CD4-positive, alpha-beta T cell treated with Interleukin-6 for 4 hours (primary cell): ENCODE results near the gene THBS2.
"Not testable (repeated sequence)": the region's sequence is repeated elsewhere in the genome, so short reads cannot be mapped to it uniquely, and the experiment has no call there.

Source experiments
- DNase-seq: peaks from one replicate; pipeline ENCODE4 v3.0.0-alpha.2; 2020; ENCODE audit warnings: mixed read lengths

Gene THBS2

DNA sequence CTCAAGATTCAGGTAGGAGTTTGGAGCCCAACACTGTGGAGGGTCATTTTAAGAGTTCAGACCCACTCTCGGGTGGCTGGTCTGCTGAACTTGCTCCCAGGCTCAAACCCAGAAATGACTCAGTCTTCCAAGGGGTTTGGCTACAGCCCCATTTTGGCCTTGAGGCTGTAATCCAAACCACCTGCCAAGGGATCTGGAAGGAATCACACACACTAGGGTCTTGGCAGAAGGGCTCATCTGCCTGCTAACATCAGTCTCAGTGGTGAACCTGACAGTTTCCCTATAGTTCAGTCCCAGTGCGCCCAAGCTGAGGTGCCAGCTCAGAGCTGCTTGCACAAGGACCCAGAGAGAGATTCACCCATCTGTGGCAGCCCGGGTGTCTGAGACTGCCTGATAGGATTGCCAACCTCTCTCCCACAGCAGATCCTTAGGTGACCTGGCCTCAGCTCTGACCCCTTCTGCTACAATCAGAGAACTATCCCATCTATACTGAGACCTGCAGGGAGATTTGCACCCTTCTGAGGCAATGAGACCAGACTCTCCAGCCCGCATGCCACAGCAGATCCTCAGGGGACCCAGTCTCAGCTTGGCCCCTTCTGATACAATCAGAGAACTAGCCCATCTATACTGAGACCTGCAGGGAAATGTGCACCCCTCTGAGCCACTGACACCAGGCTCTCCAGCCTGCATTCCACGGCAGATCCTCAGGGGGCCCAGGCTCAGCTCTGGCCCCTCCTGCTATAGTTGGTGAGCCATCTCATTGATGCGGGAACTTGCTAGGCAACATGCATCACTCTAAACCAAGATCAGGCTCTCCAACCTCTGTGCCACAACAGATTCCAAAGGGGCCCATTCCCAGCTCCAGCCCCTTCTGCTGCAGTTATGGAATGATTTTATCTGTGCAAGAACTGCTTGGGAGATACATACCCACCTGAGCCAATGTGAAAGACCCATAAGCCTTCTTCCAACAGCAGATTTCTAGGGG, 48.2 kb downstream of the THBS2 start:
- DNase-seq: no peak

GRCh38 chr6:169204167-169204566, 49.5 kb downstream of the THBS2 start:
- DNase-seq: no peak

GRCh38 chr6:169201985-169202384, 51.7 kb downstream of the THBS2 start:
- DNase-seq: no peak

DNA sequence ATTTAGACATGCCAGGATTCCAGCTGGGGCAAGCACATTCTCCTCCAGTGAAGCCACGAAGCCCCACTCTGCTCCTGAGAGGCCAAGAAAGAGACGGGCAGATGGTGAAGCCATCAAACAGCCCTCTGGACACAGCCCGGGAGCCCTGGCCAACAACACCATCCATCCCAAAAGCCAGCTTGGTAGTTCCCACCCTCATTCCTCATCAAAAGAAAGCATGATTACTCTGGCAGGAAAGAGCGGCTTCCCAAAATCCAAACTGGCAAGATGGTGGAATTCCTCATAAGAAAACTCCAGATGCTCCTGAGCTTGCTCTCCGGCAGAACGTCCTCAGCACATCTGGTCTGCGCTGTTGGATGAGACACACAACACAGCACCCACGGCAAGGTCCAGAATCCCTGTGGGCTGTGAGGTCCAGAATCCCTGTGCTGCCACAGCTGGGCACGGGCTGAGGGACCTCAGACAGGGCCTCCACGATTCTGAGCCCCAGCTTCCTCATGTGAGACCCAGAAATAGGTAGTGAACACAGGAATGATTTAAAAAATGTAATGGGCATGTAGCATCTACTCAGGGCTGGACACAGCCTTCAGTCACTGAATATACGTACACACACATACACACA, 52.6 kb downstream of the THBS2 start:
- no peak for DNase-seq

DNA sequence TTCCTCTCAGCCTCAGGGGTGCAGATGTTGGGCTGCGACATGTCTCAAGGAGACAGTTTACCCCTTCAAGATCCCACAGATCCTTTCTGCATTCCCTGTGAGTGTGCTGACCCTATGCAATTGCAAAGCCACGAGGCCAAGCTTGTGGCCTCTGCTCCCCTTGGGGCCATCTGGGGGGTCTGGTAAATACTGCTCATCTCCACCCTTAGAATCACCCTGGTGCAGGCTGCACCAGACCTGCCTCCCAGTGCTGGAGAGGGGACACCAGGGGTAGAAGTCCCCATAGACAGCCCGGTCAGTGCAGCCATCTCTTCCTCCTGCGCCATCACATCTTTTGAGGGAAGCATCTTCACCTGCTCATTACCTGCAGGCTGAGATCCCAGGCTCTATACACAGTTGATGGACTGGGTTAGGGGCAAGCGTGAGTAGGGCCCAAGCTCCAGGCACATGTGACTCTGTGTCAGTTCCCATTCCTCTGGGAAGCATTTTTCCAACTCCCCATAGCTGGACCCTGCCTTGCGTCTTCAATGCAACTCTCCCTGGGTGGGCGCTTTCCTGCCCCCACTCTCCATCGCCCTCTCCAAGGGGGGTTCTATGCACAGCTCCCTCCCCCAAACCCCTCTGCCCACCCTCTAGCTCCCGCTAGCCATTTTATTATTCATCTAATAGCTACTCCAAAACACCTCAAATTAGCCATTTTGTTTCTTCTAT, 53.9 kb downstream of the THBS2 start:
- no peak for DNase-seq

DNA sequence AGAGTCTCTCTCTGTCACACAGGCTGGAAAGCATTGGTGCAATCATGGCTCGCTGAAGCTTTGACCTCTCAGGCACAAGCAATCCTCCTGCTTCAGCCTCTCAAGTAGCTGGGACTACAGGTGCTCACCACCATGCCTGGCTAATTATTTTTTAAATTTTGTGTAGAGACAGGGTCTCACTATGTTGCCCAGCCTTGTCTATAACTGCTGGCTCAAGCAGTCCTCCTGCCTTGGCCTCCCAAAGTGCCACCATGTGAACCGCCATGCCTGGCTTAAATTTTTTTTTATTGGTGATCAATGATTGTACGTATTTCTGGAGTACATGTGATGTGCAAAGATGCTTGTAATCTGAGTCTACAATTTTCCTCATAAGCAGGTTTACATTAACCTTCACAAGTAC, 54.8 kb downstream of the THBS2 start:
- DNase-seq: no peak

DNA sequence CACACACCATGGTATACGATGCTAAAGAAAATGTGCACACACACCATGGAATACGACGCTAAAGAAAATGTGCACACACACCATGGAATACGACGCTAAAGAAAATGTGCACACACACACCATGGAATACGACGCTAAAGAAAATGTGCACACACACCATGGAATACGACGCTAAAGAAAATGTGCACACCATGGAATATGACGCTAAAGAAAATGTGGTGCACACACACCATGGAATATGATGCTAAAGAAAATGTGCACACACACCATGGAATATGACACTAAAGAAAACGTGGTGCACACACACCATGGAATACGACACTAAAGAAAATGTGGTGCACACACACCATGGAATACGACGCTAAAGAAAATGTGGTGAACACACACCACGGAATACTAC, 55.7 kb downstream of the THBS2 start:
- not testable (repeated sequence) for DNase-seq

DNA sequence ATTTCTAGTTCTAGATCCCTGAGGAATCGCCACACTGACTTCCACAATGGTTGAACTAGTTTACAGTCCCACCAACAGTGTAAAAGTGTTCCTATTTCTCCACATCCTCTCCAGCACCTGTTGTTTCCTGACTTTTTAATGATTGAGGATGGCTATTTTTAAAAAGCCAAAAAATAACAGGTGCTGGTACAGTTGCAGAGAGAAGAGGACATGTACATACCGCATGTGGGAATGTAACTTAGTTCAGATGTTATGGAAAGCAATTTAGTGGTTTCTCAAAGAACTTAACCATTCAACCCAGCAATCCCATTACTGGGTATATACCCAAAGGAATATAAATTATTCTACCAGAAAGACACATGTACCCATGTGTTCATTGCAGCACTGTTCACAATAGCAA, 57.4 kb downstream of the THBS2 start:
- not testable (repeated sequence) for DNase-seq

DNA sequence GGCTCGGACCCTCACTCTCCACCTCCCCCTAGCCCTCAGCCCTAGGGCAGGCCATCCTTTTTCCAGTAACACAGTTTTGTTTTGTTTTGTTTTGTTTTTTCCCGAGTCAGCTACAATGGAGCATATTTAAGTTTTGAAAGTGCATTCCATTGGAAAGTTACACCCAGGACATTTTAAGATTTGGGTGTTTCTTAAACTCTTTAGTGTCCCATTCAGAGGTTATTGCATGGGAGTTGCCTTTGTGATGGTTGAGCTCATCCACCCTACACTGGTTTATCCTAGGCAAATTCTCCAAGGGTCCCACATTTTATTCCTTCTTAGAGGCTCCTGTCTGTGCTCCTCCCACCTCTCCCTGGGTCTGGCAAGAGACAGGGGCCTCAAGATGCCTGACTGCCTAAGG, 58.9 kb downstream of the THBS2 start:
- DNase-seq: no peak

- no peak for DNase-seq
These were observed 62.7 kb downstream of the THBS2 start for GRCh38 chr6:169190970-169191369.

DNA sequence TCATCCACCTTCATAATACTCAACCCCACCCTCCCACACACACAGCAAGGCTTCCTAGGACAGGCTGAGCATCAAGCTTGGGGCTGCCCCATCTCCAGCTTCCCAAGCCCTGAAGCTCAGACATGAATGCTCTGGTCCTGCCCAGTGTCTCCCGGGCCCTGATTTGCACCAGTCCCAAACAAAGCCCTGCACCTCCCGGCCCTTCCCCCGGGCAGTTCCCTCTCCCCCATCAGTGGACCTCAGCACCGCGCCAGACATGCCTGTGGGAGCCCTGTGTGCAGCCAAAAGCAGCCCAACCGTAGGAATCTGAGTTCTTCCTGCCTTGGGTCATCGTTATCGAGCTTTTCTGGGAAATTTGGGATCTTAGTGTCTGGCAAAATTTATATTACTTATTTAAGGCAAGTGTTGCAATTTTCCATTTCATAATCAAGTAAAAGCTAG, 63.5 kb downstream of the THBS2 start:
- no peak for DNase-seq

GRCh38 chr6:169189686-169190085, 64.0 kb downstream of the THBS2 start:
- no peak for DNase-seq

GRCh38 chr6:169189182-169189581, 64.5 kb downstream of the THBS2 start:
- no peak for DNase-seq

DNA sequence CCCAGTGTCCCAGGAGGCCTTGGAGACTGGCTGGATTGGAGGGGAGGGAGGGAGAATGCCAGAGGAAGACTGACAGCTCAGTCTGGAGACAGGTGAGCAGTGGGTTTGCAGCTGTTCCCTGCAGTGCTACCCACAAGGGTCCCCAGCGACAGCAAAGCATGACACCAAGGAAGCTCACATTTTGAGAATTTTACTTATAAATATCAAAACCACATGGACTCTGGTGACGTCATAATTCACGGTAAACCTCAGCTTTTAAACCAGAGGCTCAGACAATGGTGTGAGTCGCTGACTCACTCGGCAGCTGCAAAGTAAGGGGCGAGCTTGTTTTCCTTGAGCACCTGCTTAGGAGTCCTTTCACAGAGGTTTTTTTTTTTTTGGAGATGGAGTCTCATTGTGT, 65.2 kb downstream of the THBS2 start:
- no peak for DNase-seq

- no peak for DNase-seq
These were observed 65.6 kb downstream of the THBS2 start for GRCh38 chr6:169188051-169188470.

- no peak for DNase-seq
These were observed 67.0 kb downstream of the THBS2 start for GRCh38 chr6:169186496-169187169.

- DNase-seq: no peak
These were observed 67.8 kb downstream of the THBS2 start for GRCh38 chr6:169185692-169186485.

- DNase-seq: no peak
These were observed 68.6 kb downstream of the THBS2 start for GRCh38 chr6:169185011-169185521.

DNA sequence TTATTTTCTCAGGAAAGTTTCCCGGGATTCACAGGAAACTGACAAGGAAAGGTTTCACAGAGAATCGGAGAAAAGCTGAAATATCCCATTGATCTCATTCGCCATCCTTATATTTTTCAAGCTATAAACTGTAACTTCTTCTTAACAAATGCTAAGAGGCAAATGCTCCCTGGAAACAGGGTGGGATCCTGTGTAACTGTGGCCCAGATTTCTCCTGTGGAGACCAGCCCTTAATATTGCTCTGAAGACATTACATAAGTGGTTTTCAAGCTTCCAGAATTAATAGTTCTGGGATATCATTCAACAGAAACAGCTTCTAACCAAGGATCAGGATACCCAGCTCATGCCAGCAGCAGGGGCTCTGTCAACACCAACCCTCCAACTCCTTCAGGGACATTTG, 69.2 kb downstream of the THBS2 start:
- no peak for DNase-seq

DNA sequence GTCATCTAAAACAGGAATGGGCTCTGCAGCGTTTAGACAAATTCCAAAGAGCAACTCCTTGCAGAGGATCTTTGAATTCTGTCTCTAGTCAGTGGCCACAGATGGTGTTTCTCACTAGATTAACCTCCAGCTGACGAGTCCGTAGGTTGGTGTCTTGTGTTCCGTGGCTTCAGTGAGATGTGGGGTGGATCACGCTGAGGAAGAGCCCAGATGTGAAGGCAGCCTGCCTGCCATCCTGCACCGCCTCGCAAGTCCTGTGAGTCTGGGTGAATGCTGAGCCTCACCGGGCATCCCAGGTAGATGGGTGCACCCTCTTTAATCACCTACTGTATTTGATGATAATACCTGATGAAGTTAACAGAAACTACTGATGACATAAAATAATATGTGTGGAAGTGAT, 70.4 kb downstream of the THBS2 start:
- no peak for DNase-seq

GRCh38 chr6:169179831-169180230, 73.8 kb downstream of the THBS2 start:
- not testable (repeated sequence) for DNase-seq
